Fibroblast of the aortic adventitia (primary cell): ENCODE results near the gene MAD1L1. TPM values are rescaled to one million over a fixed set of nuclear protein-coding genes. Genes with fewer than 3 reads are reported as not detected.

Experiments
- DNase-seq: peaks from one replicate; pipeline ENCODE4 v3.0.0-alpha.2; 2010; ENCODE audit warnings: low read depth
- H3K4me3 ChIP-seq: 2 replicates; pipeline ENCODE4 v1.5.1; 2011; ENCODE audit warnings: low read depth, mild to moderate bottlenecking, control low read depth, low read length, moderate library complexity
- total RNA-seq: library from RNA; depleted of rRNA; stranded (reverse); fragments of >200 nt; gene quantifications from 2 replicates; pipeline ENCODE4 v1.2.3, GENCODE V29; 2012; ENCODE audit warnings: low replicate concordance
- TF ChIP-seq, protein P1 (sequence below): IDR thresholded peaks from 2 replicates; pipeline ENCODE4 v1.5.1; 2011; ENCODE audit warnings: mild to moderate bottlenecking, low read length, control low read depth, inconsistent platforms; ENCODE audit not compliant: insufficient read depth

MAD1L1 gene
- total RNA-seq, 1 donor = 22.9 TPM

DNA sequence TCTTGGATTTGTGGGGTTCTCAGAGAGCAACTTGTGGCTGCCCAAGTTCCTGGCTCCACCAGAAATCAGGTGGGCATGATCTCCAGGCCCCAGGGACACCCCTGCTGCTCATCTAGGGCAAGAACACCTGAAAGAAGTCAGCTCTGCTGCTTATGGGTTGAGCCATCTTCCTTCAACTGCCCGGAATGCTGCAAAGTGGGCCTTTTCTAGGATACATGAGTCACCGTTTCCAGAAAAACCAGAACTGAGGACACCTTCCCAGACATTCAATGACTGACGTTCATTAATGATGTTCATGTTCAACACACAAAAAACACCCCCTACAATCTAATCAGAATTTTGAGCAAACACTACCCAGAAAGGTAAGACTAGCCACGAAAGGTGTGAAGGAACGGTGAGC lies 98.0 kb downstream of the MAD1L1 start:
- no peak overlapping the region for H3K4me3 ChIP-seq
- DNase-seq = no peak
- TF ChIP-seq, protein P1, sequence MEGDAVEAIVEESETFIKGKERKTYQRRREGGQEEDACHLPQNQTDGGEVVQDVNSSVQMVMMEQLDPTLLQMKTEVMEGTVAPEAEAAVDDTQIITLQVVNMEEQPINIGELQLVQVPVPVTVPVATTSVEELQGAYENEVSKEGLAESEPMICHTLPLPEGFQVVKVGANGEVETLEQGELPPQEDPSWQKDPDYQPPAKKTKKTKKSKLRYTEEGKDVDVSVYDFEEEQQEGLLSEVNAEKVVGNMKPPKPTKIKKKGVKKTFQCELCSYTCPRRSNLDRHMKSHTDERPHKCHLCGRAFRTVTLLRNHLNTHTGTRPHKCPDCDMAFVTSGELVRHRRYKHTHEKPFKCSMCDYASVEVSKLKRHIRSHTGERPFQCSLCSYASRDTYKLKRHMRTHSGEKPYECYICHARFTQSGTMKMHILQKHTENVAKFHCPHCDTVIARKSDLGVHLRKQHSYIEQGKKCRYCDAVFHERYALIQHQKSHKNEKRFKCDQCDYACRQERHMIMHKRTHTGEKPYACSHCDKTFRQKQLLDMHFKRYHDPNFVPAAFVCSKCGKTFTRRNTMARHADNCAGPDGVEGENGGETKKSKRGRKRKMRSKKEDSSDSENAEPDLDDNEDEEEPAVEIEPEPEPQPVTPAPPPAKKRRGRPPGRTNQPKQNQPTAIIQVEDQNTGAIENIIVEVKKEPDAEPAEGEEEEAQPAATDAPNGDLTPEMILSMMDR = no peak

DNA sequence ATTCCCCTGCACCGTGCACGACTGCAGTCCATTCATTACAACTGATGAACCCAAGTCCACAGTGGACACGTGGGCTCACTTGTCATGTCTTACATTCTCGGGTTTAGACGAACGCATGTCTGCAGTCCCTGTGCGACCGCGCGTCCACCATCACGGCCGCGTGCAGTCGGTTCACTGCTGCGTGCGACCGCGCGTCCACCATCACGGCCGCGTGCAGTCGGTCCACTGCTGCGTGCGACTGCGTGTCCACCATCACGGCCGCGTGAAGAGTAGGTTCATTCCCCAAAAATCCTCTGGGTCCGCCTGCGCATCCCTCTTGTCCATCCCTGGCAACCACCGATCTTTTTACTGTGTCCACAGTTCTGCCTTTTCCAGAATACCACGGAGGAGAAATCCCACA lies 100.5 kb downstream of the MAD1L1 start:
- TF ChIP-seq, protein P1 = no peak
- no peak for DNase-seq
- no peak overlapping the region for H3K4me3 ChIP-seq

DNA sequence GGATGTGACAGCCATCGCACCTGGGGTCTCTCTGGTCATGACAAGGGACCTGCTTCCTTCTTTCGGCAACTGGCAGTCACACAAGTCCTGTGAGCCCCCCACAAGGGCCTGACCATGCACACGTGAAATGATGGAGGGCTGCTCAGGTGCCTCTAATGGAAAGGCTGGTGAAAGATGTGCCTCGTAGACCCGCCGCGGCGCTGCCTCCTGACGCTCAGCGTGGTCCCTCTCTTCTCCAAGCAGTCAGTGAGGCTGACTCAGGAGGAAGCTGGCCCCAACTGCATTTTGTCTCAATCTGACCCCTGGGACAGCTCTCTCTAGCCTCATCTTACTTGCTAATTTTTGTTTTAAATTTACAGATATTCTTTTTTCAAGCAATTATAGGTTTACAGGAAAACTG lies 100.9 kb downstream of the MAD1L1 start:
- H3K4me3 ChIP-seq = no peak overlapping the region
- DNase-seq = no peak
- TF ChIP-seq, protein P1 = no peak

DNA sequence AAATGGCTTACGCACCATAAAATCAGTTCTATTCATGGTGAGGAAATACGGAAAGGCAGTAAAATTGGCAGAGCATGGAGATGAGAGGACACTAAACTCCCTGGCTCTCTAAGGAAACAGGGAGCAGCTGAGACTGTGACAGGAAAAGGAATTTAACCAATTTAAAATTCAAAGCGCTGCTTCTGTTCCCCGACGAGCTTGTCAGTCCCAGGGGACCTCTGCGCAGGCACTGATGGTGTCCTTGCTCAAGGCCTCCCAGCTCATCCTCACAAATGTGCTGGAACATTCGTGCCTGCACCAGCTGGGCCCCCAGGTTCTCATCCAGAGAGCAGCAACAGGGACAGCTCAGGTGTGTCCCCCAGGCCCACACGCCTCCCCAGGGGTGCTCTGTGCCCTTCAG lies 101.4 kb downstream of the MAD1L1 start:
- no peak for DNase-seq
- no peak overlapping the region for H3K4me3 ChIP-seq
- TF ChIP-seq, protein P1 = no peak

DNA sequence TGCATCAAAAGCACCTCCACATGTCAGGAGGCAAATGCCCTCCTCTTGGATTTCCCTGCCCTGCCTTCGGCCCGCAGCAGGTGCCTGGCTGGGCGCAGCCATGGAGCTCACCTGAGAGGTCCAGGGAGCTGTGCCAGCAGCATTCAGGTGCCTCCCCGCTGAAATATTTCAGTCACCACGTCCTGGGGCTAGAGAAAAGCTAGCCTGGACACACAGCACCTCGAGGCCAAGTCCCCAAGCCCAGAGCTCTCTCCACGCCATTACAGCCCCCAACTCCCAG lies 102.7 kb downstream of the MAD1L1 start:
- TF ChIP-seq, protein P1 = no peak
- H3K4me3 ChIP-seq = no peak overlapping the region
- DNase-seq = no peak

DNA sequence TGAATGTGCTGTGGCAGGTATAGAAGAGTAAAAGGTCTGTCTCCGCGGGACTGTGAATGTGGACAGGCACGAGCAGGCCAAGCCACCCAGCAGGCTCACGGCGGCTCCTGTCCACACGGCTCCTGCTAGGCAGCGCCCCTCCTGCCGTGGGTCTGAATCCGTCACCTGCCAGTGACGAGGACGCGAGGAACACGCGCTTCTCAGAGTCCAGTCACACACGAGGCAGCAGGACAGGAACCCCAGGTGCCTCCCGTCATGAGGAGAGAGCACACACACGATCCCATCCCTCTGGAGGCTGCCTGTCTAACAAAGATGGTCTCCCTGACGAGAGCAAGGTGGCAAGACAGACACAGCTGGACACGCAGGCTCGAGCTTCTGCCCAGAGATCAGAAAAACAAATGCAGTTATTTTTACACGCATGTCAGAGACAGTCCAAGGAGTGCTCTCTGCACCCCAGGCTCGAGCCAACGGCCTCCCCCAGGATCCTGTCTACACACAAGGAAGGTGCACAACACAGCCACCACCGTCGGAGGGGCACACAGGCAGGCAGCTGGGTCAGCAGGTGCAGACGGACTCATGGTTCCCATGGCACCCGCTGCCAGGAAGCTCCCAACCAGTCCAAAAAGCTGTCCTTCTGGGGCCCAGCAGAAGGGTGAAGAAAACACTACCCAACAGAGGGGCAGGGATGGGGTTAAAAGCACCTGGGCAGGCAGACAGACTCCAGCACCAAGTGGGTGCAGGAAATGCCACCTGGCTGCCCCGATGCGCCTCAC lies 103.2 kb downstream of the MAD1L1 start:
- TF ChIP-seq, protein P1 = no peak
- DNase-seq = no peak
- no peak overlapping the region for H3K4me3 ChIP-seq

DNA sequence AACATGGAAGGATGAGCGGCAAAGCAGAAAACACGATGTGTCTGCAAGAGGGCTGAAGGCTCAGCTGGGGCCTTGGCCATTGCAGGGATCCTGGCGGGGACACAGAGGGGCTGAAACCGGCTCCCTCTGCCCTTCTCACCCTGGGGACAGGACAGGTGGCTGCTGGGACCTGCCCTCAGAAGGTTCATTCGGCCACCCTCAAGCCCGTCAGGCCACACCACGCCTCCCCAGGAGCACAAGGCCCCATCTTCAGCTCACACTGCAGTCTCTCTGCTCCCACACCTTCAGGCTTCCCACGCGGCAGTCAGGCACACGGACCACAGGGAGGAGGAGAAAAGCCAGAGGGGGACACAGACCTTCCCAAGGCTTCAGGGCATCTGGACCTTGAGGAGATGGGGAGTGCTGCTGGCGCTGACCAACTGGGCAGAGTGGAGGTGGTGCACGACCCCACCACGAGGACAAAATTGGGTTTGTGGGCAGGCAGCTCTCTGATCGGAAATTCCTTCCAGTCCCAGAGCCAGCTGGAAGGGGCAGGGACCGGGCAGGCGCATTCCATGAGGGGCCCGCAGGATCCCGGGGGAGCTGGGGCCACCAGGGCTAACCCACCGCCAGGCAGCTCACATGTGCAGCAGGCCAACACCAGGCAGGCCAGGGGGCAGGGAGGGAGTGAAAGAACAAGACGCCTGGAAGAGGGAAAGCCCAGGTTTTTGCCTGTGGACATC lies 104.0 kb downstream of the MAD1L1 start:
- no peak overlapping the region for H3K4me3 ChIP-seq
- no peak for DNase-seq
- TF ChIP-seq, protein P1 = no peak
